DOHH2 (cell line): Measurements from ENCODE around the gene FETUB.

Source experiments
- EZH2phosphoT487 ChIP-seq: fragments of 200-600 bp; sonication (generic); IDR thresholded peaks from 2 replicates; pipeline ENCODE4 v1.6.1; 2017; ENCODE audit warnings: borderline replicate concordance, mild to moderate bottlenecking, antibody characterized with exemption, low read length, moderate library complexity, mixed read lengths
- TF ChIP-seq, protein P1 (sequence below): fragments of 200-600 bp; sonication (generic); IDR thresholded peaks from one replicate; pipeline ENCODE4 v1.5.1; 2014; ENCODE audit warnings: antibody characterized with exemption, mild to moderate bottlenecking, low read depth, low read length; ENCODE audit not compliant: poor library complexity, severe bottlenecking

DNA sequence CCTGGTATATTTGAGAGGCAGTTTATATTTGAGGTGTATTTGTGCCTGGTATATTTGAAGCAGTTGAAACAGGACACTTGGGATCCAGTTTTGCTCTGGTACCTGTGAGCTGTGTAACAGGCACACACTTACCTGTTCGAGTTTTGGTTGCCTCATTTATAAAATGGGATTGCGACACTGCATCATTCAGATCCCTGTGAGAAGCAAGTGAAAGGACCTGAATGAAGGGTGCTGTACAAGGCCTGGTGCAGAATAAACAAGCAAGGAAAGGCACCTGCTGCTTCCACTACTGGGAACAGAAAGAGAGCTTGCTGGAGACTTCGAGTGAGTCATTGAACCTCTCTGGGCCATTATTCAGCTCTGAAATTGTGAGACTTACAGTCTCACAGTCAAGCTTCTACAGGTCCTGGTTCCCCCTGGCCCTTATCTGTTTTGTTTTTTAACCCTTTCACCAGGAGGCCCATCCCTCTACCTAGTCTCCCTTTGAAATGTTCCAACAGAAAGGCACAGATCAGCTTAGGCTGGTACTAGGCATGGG is 11.5 kb downstream of the FETUB start:
- TF ChIP-seq, protein P1, sequence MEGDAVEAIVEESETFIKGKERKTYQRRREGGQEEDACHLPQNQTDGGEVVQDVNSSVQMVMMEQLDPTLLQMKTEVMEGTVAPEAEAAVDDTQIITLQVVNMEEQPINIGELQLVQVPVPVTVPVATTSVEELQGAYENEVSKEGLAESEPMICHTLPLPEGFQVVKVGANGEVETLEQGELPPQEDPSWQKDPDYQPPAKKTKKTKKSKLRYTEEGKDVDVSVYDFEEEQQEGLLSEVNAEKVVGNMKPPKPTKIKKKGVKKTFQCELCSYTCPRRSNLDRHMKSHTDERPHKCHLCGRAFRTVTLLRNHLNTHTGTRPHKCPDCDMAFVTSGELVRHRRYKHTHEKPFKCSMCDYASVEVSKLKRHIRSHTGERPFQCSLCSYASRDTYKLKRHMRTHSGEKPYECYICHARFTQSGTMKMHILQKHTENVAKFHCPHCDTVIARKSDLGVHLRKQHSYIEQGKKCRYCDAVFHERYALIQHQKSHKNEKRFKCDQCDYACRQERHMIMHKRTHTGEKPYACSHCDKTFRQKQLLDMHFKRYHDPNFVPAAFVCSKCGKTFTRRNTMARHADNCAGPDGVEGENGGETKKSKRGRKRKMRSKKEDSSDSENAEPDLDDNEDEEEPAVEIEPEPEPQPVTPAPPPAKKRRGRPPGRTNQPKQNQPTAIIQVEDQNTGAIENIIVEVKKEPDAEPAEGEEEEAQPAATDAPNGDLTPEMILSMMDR, result no peak
- no peak for TF ChIP-seq EZH2phosphoT487
